Esophagus muscularis mucosa (tissue), 4 donors: ENCODE data around the gene CEND1. TPM values are rescaled to one million over a fixed set of nuclear protein-coding genes. Genes with fewer than 3 reads are reported as not detected.
A peak's percentile ranks its signal among the peaks of the same experiment; 100 is the strongest.

Source experiments
- DNase-seq: peaks from one replicate; pipeline ENCODE4 v3.0.0-alpha.2; 2017; ENCODE audit errors: extremely low spot score
- H3K27ac ChIP-seq, 4 donors: fragments of 200-600 bp; sonication (generic); replicated peaks in 1 of 4; 1 replicate in 3 of 4; 2 replicates in 1 of 4; pipeline ENCODE4 v1.5.1; 2016 to 2019; ENCODE audit warnings: mild to moderate bottlenecking in 1 of 4
- H3K27me3 ChIP-seq, 4 donors: fragments of 200-600 bp; sonication (generic); one replicate each; pipeline versions ENCODE4 v1.5.1 to v1.6.0; 2016 to 2019
- H3K36me3 ChIP-seq, 4 donors: fragments of 200-600 bp; sonication (generic); one replicate each; pipeline ENCODE4 v1.5.1; 2016 to 2019
- H3K4me1 ChIP-seq, 4 donors: fragments of 200-600 bp; sonication (generic); one replicate each; pipeline ENCODE4 v1.5.1; 2016 to 2019
- H3K4me3 ChIP-seq, 4 donors: fragments of 200-600 bp; sonication (generic); 1 replicate in 2 of 4; 2 replicates in 2 of 4; pipeline ENCODE4 v1.5.1; 2016 to 2019; ENCODE audit warnings: mild to moderate bottlenecking in 4 of 4, moderate library complexity in 1 of 4
- H3K9me3 ChIP-seq, 4 donors: fragments of 200-600 bp; sonication (generic); 1 replicate in 3 of 4; 2 replicates in 1 of 4; pipeline ENCODE4 v1.5.1; 2016 to 2019
- CTCF ChIP-seq, 3 experiments: fragments of 200-600 bp in 2 of 3; fragments of 450-650 bp in 1 of 3; sonication (generic) in 2 of 3; IDR thresholded peaks; one replicate each; pipeline ENCODE4 v1.5.1; 2017 to 2019; ENCODE audit warnings: antibody characterized with exemption in 3 of 3, mild to moderate bottlenecking in 2 of 3, moderate library complexity in 1 of 3
- EP300 ChIP-seq: sonication (generic); formaldehyde crosslinking; IDR thresholded peaks from one replicate; pipeline ENCODE4 v1.6.1; 2017; ENCODE audit warnings: antibody characterized with exemption
- POLR2A ChIP-seq: fragments of 450-650 bp; IDR thresholded peaks from one replicate; pipeline ENCODE4 v1.6.1; 2017; ENCODE audit warnings: antibody characterized with exemption, moderate library complexity, mild to moderate bottlenecking, low read depth
- POLR2AphosphoS5 ChIP-seq, 2 donors: sonication (generic); formaldehyde crosslinking; IDR thresholded peaks; one replicate each; pipeline ENCODE4 v1.6.1; 2017; ENCODE audit warnings: antibody characterized with exemption in 2 of 2
- WGBS: methylation state at CpG from one replicate; pipeline ENCODE4 v1.1.5; 2018; 5-methylcytosine and 5-hydroxymethylcytosine counted together
- intact Hi-C: fragments of 100-400 bp; cut with DNase I; formaldehyde crosslinking; loops from one replicate; pipeline ENCODE4 v1.15.1; 2023
- total RNA-seq, 4 donors: library from RNA; depleted of rRNA; stranded (reverse); fragments of >200 nt; gene quantifications; one replicate each; pipeline versions ENCODE4 v1.1.0 to v1.2.1, GENCODE V29; 2016

CEND1 gene
- total RNA-seq, 4 donors from 2014 or later = 0.42 to 3.3 (median 2.6) TPM

GRCh38 chr11:831118-831864 lies 41.4 kb upstream of the CEND1 start:
- TF ChIP-seq POLR2AphosphoS5 (IDR thresholded peaks at IDR 0.05) (no peak), POLR2A (no peak), CTCF (IDR thresholded peaks at IDR 0.05) (no peak), EP300 (no peak)
- DNase-seq = no peak
- H3K27me3 ChIP-seq = peaks cover 0 to 63% (median 51%) of the 10 kb centered on the region in 4 donors
- H3K4me1 ChIP-seq = peaks cover 86 to 96% (median 94%) of the 10 kb centered on the region in 4 donors
- H3K27ac ChIP-seq = no peak overlapping the region
- intact Hi-C loops = no loop called here
- H3K36me3 ChIP-seq = peaks cover 0 to 6% (median 5%) of the 10 kb centered on the region in 4 donors
- H3K9me3 ChIP-seq = no peaks in the 10 kb centered on the region
- 82% methylated on average over 7 of the region's 31 CpGs for WGBS
- peak overlapping the region in 2 of 4 donors; percentile 39 to 43 for H3K4me3 ChIP-seq

GRCh38 chr11:830295-831117 lies 40.6 kb upstream of the CEND1 start:
- peaks cover 0 to 71% (median 58%) of the 10 kb centered on the region in 4 donors for H3K27me3 ChIP-seq
- H3K4me1 ChIP-seq = peaks cover 84 to 96% (median 91%) of the 10 kb centered on the region in 4 donors
- H3K9me3 ChIP-seq = no peaks in the 10 kb centered on the region
- H3K4me3 ChIP-seq = peak overlapping the region; percentile 39 to 54 (median 45)
- no peak for DNase-seq
- no peak for TF ChIP-seq CTCF (IDR thresholded peaks at IDR 0.05)
- TF ChIP-seq POLR2AphosphoS5 (IDR thresholded peaks at IDR 0.05) = peak in 1 of 2 donors; percentile 64
- no peak for TF ChIP-seq EP300
- no peak for TF ChIP-seq POLR2A
- peaks cover under 1 to 7% (median 3%) of the 10 kb centered on the region in 4 donors for H3K36me3 ChIP-seq
- intact Hi-C loops = no loop called here
- H3K27ac ChIP-seq = peak overlapping the region in 1 of 4 donors; percentile 68
- WGBS = no CpG with 5 or more reads among the region's 78 CpGs

GRCh38 chr11:829847-830294 lies 40.0 kb upstream of the CEND1 start:
- H3K9me3 ChIP-seq = no peaks in the 10 kb centered on the region
- H3K27ac ChIP-seq = peak overlapping the region; percentile 36 to 68 (median 49)
- TF ChIP-seq CTCF (IDR thresholded peaks at IDR 0.05) = no peak
- no peak for TF ChIP-seq POLR2A
- no peak for TF ChIP-seq EP300
- TF ChIP-seq POLR2AphosphoS5 (IDR thresholded peaks at IDR 0.05) = no peak
- DNase-seq = no peak
- no CpG with 5 or more reads among the region's 39 CpGs for WGBS
- H3K4me3 ChIP-seq = peak overlapping the region; percentile 39 to 54 (median 45)
- intact Hi-C loops = no loop called here
- H3K4me1 ChIP-seq = peaks cover 78 to 90% (median 85%) of the 10 kb centered on the region in 4 donors
- peaks cover 0 to 77% (median 62%) of the 10 kb centered on the region in 4 donors for H3K27me3 ChIP-seq
- H3K36me3 ChIP-seq = peaks cover 7 to 13% (median 10%) of the 10 kb centered on the region in 4 donors

DNA sequence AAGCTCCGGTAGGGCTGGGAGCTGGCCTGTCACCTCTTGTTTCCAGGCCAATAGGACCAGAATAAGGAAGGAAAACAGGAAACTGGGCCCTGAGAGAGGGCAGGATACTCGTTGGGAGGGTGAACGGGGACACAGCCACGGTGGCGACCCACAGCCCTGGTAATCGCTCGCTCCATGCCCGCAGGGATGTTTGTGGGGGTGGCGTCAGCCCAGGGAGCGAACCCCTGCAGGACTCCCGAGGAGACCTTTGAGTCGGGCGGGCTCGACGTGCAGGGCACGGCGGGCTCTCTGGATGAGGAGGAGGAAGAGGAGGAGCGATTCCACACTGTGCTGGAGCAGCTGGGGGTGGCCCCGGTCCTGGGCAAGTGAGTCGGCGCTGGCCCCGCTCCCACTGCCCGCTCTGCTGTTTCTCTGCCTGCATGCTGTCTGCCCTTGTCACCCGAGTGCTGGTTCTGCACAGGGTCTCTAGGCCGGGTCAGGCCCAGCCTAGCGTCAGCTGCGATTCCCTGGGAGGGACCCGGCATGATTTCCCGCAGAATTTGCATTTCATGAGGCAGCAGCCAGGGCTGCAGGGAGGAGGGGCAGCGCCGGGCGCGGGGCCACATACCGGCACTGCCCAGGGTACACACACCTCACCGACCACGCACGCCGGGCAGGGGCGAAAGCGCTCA lies 39.4 kb upstream of the CEND1 start:
- H3K4me3 ChIP-seq = peak overlapping the region; percentile 39 to 54 (median 45)
- H3K27me3 ChIP-seq = peaks cover 0 to 83% (median 65%) of the 10 kb centered on the region in 4 donors
- peak overlapping the region; percentile 36 to 68 (median 49) for H3K27ac ChIP-seq
- 17% methylated on average over 31 of the region's 40 CpGs for WGBS
- no peak for DNase-seq
- H3K4me1 ChIP-seq = peaks cover 72 to 84% (median 79%) of the 10 kb centered on the region in 4 donors
- no peak for TF ChIP-seq CTCF (IDR thresholded peaks at IDR 0.05)
- peak; percentile 6 to 36 for TF ChIP-seq POLR2AphosphoS5 (IDR thresholded peaks at IDR 0.05)
- H3K9me3 ChIP-seq = no peaks in the 10 kb centered on the region
- intact Hi-C loops = no loop called here
- H3K36me3 ChIP-seq = peaks cover 13 to 19% (median 15%) of the 10 kb centered on the region in 4 donors
